GM12878 (cell line): ENCODE measurements around the gene ANO6. TPM values are rescaled to one million over a fixed set of nuclear protein-coding genes. Genes with fewer than 3 reads are reported as not detected.
"Not testable (repeated sequence)": the region's sequence is repeated elsewhere in the genome, so short reads cannot be mapped to it uniquely, and the experiment has no call there.

Experiments used
- ATAC-seq: fragments of 200-7000 bp; cut with Tn5 transposase; 3 replicates; pipeline ENCODE4 v1.9.1; 2020; ENCODE audit warnings: mild to moderate bottlenecking, moderate library complexity
- BruUV-seq: library from RNA; stranded (reverse); fragments of 400-500 nt; replicated peaks from 2 replicates; lab custom pipeline; 2021; lab: Mats Ljungman, UMichigan
- CTCF ChIA-PET: fragments of 300-600 bp; sonication (Branson Sonifier 250); formaldehyde crosslinking; extraction: SDS; loops from one replicate; lab custom pipeline; 2021; ENCODE audit warnings: inconsistent platforms; lab: Yijun Ruan, JAX
- POLR2A ChIA-PET: fragments of 350-600 bp; formaldehyde crosslinking; extraction: SDS; loops from one replicate; lab custom pipeline; 2021; ENCODE audit warnings: inconsistent platforms; lab: Charles Lee
- RAD21 ChIA-PET: fragments of 300-600 bp; sonication (Branson Sonifier 250); formaldehyde crosslinking; loops from one replicate; lab custom pipeline; 2023; ENCODE audit warnings: antibody characterized with exemption; ENCODE audit not compliant: unreplicated experiment; lab: Charles Lee
- SMC1A ChIA-PET: fragments of 300-600 bp; sonication (Branson Sonifier 250); formaldehyde crosslinking; loops from one replicate; lab custom pipeline; 2023; ENCODE audit not compliant: unreplicated experiment, uncharacterized antibody; lab: Charles Lee
- DNase-seq: peaks from one replicate; pipeline ENCODE4 v3.0.0-alpha.2; 2011; ENCODE audit warnings: low read depth, low spot score
- FAIRE-seq: peaks from 3 replicates; lab custom pipeline; 2011; peaks lifted over from hg19 to GRCh38; lab: Jason Lieb, UNC
- H2AFZ ChIP-seq: 2 replicates; pipeline ENCODE4 v1.6.0; 2011; ENCODE audit warnings: low read depth, low read length, control low read depth; ENCODE audit not compliant: control insufficient read depth
- H3K27ac ChIP-seq: 2 replicates; pipeline ENCODE4 v1.5.1; 2011; ENCODE audit warnings: control low read depth; ENCODE audit not compliant: control insufficient read depth, insufficient read depth
- H3K27me3 ChIP-seq, 2 experiments: replicated peaks in 1 of 2; 2 replicates each; pipeline versions ENCODE4 v1.6.0 to v1.6.1; 2011; ENCODE audit warnings: low read length in 1 of 2; ENCODE audit not compliant: control insufficient read depth in 2 of 2, insufficient read depth in 2 of 2
- H3K36me3 ChIP-seq, 2 experiments: 2 replicates each; pipeline ENCODE4 v1.5.1; 2011; ENCODE audit warnings: low read length in 1 of 2; ENCODE audit not compliant: control insufficient read depth in 2 of 2, insufficient read depth in 2 of 2
- H3K4me1 ChIP-seq: 2 replicates; pipeline ENCODE4 v1.6.1; 2011; ENCODE audit warnings: mild to moderate bottlenecking, low read length, moderate library complexity, mixed read lengths; ENCODE audit not compliant: control insufficient read depth, insufficient read depth
- H3K4me2 ChIP-seq: 2 replicates; pipeline ENCODE4 v1.6.0; 2011; ENCODE audit warnings: control low read depth; ENCODE audit not compliant: control insufficient read depth, insufficient read depth
- H3K4me3 ChIP-seq: fragments of 200-600 bp; sonication (generic); 2 replicates; pipeline ENCODE4 v1.5.1; 2016
- H3K79me2 ChIP-seq: 2 replicates; pipeline ENCODE4 v1.6.0; 2011; ENCODE audit warnings: low read length; ENCODE audit not compliant: control insufficient read depth, insufficient read depth
- H3K9ac ChIP-seq: 2 replicates; pipeline ENCODE4 v1.8.0; 2011; ENCODE audit warnings: low read length, control low read depth, mixed read lengths; ENCODE audit not compliant: control insufficient read depth, insufficient read depth
- H3K9me3 ChIP-seq: replicated peaks from 3 replicates; pipeline ENCODE4 v1.5.1; 2011; ENCODE audit warnings: mild to moderate bottlenecking, low read length; ENCODE audit not compliant: control insufficient read depth, insufficient read depth
- H4K20me1 ChIP-seq: 2 replicates; pipeline ENCODE4 v1.6.0; 2011; ENCODE audit not compliant: control insufficient read depth, insufficient read depth
- CHD2 ChIP-seq: IDR thresholded peaks from 2 replicates; pipeline ENCODE4 v1.6.1; 2011; ENCODE audit warnings: low read depth, low read length, improper control_type of control experiment, borderline replicate concordance
- EGR1 ChIP-seq, 2 experiments: IDR thresholded peaks; 1 replicate in 1 of 2; 2 replicates in 1 of 2; pipeline ENCODE4 v1.6.1; 2011 to 2012; ENCODE audit warnings: low read depth in 2 of 2, low read length in 2 of 2, borderline replicate concordance in 1 of 2, mild to moderate bottlenecking in 1 of 2, moderate library complexity in 1 of 2
- EZH2 ChIP-seq: IDR thresholded peaks from 2 replicates; pipeline ENCODE4 v1.6.1; 2012; ENCODE audit warnings: low read depth, mild to moderate bottlenecking, control low read depth, inconsistent platforms, low read length, borderline replicate concordance; ENCODE audit not compliant: control insufficient read depth
- FOS ChIP-seq: IDR thresholded peaks from 3 replicates; pipeline ENCODE4 v1.6.1; 2011; ENCODE audit warnings: borderline replicate concordance; ENCODE audit not compliant: insufficient read length; ENCODE audit errors: extremely low read depth
- JUND ChIP-seq: IDR thresholded peaks from 2 replicates; pipeline ENCODE4 v1.6.1; 2012; ENCODE audit warnings: low read depth, mild to moderate bottlenecking, low read length, improper control_type of control experiment, moderate library complexity
- NFYB ChIP-seq: IDR thresholded peaks from 2 replicates; pipeline ENCODE4 v1.6.1; 2011; ENCODE audit warnings: low read depth, mild to moderate bottlenecking, low read length, improper control_type of control experiment, moderate library complexity; ENCODE audit not compliant: insufficient read depth
- SIN3A ChIP-seq: IDR thresholded peaks from 2 replicates; pipeline ENCODE4 v1.6.1; 2012; ENCODE audit warnings: low read depth, low read length, improper control_type of control experiment
- SIX5 ChIP-seq: IDR thresholded peaks from 2 replicates; pipeline ENCODE4 v1.6.1; 2011; ENCODE audit warnings: mild to moderate bottlenecking, low read depth, low read length, moderate library complexity; ENCODE audit not compliant: severe bottlenecking
- TCF12 ChIP-seq: IDR thresholded peaks from 2 replicates; pipeline ENCODE4 v1.6.1; 2011; ENCODE audit warnings: low read depth, mild to moderate bottlenecking, low read length
- TCF7 ChIP-seq: IDR thresholded peaks from 2 replicates; pipeline ENCODE4 v1.6.1; 2014; ENCODE audit warnings: antibody characterized with exemption, borderline replicate concordance
- YY1 ChIP-seq: IDR thresholded peaks from 2 replicates; pipeline ENCODE4 v1.6.1; 2011; ENCODE audit warnings: low read depth, mild to moderate bottlenecking, low read length
- WGBS: methylation state at CpG from one replicate; pipeline ENCODE4 v1.1.6; 2016; ENCODE audit warnings: low lambda C conversion rate; ENCODE audit not compliant: insufficient replicate concordance, insufficient coverage; ENCODE audit errors: missing lambda C conversion rate; 5-methylcytosine and 5-hydroxymethylcytosine counted together
- in situ Hi-C: fragments of 300-500 bp; cut with MboI; formaldehyde crosslinking; loops from 9 replicates; pipeline ENCODE4 v1.14.3; 2018; ENCODE audit warnings: mixed read lengths
- intact Hi-C: fragments of 100-400 bp; cut with micrococcal nuclease; formaldehyde crosslinking; loops from one replicate; pipeline ENCODE4 v1.14.2; 2022; ENCODE audit not compliant: unreplicated experiment
- polyA plus RNA-seq, 11 experiments: library from polyadenylated mRNA; depleted of rRNA in 4 of 11; unstranded in 6 of 11; stranded (reverse) in 5 of 11; fragments of >200 nt; fragmentation: Nextera tagmentation in 4 of 11; fragmentation: Illumina TruSeq in 1 of 11; extraction: Ambion mirVana in 4 of 11; extraction: Trizol in 1 of 11; gene quantifications; 1 replicate in 1 of 11; 2 replicates in 10 of 11; pipeline versions ENCODE4 v1.2.1 to v1.2.3, GENCODE V29; 2011 to 2016; ENCODE audit warnings: inconsistent platforms in 2 of 11, missing spikeins in 2 of 11, low read depth in 1 of 11
- total RNA-seq, 4 experiments: library from RNA; depleted of rRNA in 3 of 4; stranded (reverse); fragments of >200 nt in 3 of 4; fragmentation: Illumina TruSeq in 1 of 4; extraction: Trizol in 1 of 4; gene quantifications; 2 replicates each; pipeline versions ENCODE4 v1.2.1 to v1.2.3, GENCODE V29; 2013 to 2021
- TF ChIP-seq, protein P1 (sequence below): fragments of 450-650 bp; IDR thresholded peaks from 2 replicates; pipeline ENCODE4 v1.6.1; 2017; ENCODE audit warnings: mild to moderate bottlenecking, moderate library complexity

The ANO6 gene
- total and polyA plus RNA-seq, 10 of the 15 experiments (the other 5 are each of a cell fraction or from before 2014, with no cell fraction given), result 4.6 to 30.3 (median 26.0) TPM

- TF ChIP-seq JUND (no peak), CHD2 (no peak), EGR1 (IDR thresholded peaks at IDR 0.05; ENCODE audit: borderline replicate concordance in 1 of 2, low read depth in 2 of 2, low read length in 2 of 2) (no peak)
These were observed 45.0 kb downstream of the ANO6 start (continued) for GRCh38 chr12:45260854-45261253.

GRCh38 chr12:45262185-45262584, 46.3 kb downstream of the ANO6 start:
- FAIRE-seq, CTCF ChIA-PET, H3K4me3 ChIP-seq, H4K20me1 ChIP-seq, H3K27me3 ChIP-seq, H3K4me1 ChIP-seq, ATAC-seq, DNase-seq, POLR2A ChIA-PET, H3K79me2 ChIP-seq, H3K9me3 ChIP-seq, in situ Hi-C loops, BruUV-seq, intact Hi-C loops, H3K9ac ChIP-seq, SMC1A ChIA-PET, H3K4me2 ChIP-seq, H2AFZ ChIP-seq, H3K36me3 ChIP-seq, RAD21 ChIA-PET, H3K27ac ChIP-seq: not testable (repeated sequence)
- 95% methylated on average over 3 of the region's 8 CpGs for WGBS

DNA sequence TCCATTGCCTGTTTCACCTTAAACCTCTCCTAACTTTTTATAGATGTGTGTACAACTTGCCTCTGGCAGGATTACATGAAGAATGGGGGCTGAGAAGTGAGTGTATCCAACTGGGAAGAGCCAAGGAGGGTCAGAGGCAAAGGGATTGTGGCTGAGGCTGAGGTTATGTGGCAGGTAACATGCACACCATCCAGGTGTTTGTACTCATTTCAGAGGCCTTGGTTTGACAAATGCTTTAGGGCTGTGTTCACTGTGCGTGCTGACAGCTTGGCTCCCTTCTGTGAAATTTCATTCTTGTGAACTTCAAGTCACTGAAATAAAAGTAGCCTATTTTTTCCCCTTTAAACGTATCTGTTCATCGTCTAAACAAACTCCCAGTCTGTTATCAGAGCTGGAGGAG, 47.7 kb downstream of the ANO6 start:
- in situ Hi-C loops (no loop called here), intact Hi-C loops (no loop called here)
- 94% methylated on average over 3 of the region's 3 CpGs for WGBS
- Histone ChIP-seq H3K4me2 (no peak overlapping the region), H3K9me3 (no peaks in the 10 kb centered on the region), H3K9ac (no peak overlapping the region), H4K20me1 (no peaks in the 10 kb centered on the region), H3K27ac (no peak overlapping the region), H3K79me2 (peaks cover 6% of the 10 kb centered on the region), H3K27me3 (no peaks in the 10 kb centered on the region), H3K4me3 (no peak overlapping the region), H3K4me1 (no peaks in the 10 kb centered on the region; the same call in none of the 2 replicates), H3K36me3 (no peaks in the 10 kb centered on the region), H2AFZ (no peak overlapping the region)
- POLR2A ChIA-PET, result no interaction called here
- CTCF ChIA-PET, result interaction anchor here (0.6 to 0.9 kb wide), 2 partner anchors 14 to 49 kb away, joined by 3 read pairs; no protein-coding TSS in a partner anchor
- RAD21 ChIA-PET, result no interaction called here
- FAIRE-seq, result no peak
- no peak for DNase-seq
- SMC1A ChIA-PET, result interaction anchor here (0.7 to 0.8 kb wide), 2 partner anchors 9 to 15 kb away, joined by 3 read pairs; no protein-coding TSS in a partner anchor
- BruUV-seq, result no TSS peak
- ATAC-seq, result no peak
- TF ChIP-seq SIN3A, result no peak
- TF ChIP-seq FOS, result no peak
- TF ChIP-seq SIX5, result no peak
- no peak for TF ChIP-seq TCF12
- no peak for TF ChIP-seq NFYB
- TF ChIP-seq, protein P1, sequence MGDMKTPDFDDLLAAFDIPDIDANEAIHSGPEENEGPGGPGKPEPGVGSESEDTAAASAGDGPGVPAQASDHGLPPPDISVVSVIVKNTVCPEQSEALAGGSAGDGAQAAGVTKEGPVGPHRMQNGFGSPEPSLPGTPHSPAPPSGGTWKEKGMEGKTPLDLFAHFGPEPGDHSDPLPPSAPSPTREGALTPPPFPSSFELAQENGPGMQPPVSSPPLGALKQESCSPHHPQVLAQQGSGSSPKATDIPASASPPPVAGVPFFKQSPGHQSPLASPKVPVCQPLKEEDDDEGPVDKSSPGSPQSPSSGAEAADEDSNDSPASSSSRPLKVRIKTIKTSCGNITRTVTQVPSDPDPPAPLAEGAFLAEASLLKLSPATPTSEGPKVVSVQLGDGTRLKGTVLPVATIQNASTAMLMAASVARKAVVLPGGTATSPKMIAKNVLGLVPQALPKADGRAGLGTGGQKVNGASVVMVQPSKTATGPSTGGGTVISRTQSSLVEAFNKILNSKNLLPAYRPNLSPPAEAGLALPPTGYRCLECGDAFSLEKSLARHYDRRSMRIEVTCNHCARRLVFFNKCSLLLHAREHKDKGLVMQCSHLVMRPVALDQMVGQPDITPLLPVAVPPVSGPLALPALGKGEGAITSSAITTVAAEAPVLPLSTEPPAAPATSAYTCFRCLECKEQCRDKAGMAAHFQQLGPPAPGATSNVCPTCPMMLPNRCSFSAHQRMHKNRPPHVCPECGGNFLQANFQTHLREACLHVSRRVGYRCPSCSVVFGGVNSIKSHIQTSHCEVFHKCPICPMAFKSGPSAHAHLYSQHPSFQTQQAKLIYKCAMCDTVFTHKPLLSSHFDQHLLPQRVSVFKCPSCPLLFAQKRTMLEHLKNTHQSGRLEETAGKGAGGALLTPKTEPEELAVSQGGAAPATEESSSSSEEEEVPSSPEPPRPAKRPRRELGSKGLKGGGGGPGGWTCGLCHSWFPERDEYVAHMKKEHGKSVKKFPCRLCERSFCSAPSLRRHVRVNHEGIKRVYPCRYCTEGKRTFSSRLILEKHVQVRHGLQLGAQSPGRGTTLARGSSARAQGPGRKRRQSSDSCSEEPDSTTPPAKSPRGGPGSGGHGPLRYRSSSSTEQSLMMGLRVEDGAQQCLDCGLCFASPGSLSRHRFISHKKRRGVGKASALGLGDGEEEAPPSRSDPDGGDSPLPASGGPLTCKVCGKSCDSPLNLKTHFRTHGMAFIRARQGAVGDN, result no peak
- TF ChIP-seq TCF7, result no peak
- TF ChIP-seq YY1, result no peak
- no peak for TF ChIP-seq EZH2
